ENCODE results near the gene ZCCHC14.

Gene ZCCHC14

DNA sequence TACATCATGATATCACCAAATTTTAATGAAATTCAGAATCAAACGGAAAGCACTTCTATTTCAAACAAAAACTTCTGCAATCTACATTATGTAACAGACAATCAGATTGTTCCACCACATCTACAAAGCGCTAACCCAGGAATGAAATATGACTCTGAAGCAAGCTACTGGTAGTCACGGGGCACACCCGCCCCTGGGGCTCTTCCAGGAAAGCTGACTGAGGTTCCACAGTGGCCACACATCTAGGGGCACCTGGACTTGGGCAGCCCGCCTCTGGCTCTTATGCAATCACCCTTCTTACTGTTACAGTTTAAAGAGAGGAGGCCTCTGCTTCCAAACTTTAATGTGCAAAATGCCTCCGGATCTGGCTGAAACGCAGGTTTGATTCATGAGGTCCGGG lies 27.5 kb downstream of the ZCCHC14 start:
- Histone ChIP-seq H3K27me3 (ENCODE audit: insufficient read depth, poor library complexity, severe bottlenecking) (no peaks in the 10 kb centered on the region), H3K27ac (replicated peaks) (peak overlapping the region; percentile 63), H3K4me3 (replicated peaks; ENCODE audit: insufficient read depth, low read length) (no peak overlapping the region)
- peak; percentile 53 to 75 for DNase-seq (ENCODE audit: low read depth in 1 of 2, low spot score in 1 of 2)
- TF ChIP-seq, protein P1, sequence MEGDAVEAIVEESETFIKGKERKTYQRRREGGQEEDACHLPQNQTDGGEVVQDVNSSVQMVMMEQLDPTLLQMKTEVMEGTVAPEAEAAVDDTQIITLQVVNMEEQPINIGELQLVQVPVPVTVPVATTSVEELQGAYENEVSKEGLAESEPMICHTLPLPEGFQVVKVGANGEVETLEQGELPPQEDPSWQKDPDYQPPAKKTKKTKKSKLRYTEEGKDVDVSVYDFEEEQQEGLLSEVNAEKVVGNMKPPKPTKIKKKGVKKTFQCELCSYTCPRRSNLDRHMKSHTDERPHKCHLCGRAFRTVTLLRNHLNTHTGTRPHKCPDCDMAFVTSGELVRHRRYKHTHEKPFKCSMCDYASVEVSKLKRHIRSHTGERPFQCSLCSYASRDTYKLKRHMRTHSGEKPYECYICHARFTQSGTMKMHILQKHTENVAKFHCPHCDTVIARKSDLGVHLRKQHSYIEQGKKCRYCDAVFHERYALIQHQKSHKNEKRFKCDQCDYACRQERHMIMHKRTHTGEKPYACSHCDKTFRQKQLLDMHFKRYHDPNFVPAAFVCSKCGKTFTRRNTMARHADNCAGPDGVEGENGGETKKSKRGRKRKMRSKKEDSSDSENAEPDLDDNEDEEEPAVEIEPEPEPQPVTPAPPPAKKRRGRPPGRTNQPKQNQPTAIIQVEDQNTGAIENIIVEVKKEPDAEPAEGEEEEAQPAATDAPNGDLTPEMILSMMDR (IDR thresholded peaks at IDR 0.05; ENCODE audit: insufficient read depth, low read length), result no peak

DNA sequence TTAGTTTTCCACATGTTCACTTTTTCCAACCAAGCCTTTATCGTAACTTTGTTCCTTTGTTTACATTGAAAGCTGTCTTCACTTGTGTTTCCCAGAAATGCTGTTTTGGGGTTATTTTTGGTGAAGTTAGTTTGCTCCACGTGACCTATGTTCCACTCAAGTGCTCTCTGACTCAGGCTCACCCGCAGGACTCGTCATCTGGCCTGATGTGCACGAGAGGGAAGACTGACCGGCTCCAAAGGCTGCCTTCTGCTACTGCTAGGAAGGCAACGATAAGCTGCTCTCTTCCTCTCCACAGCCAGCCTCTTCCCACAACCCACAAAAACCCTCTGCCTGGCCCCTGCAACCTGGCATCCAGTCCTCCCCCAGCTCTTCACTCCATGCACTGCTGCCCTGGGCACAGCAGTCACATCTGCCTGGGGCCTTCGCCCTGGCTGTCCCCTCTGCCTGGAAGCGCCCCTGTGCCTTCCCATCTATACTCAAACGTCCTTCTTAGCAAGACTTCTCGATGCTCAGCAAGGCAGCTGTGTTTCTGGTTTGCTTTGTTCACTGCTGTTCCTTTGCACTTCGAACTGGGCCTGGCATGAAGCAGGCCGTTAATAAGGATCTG lies 28.0 kb downstream of the ZCCHC14 start:
- Histone ChIP-seq H3K27me3 (ENCODE audit: insufficient read depth, poor library complexity, severe bottlenecking) (no peaks in the 10 kb centered on the region), H3K27ac (replicated peaks) (peak overlapping the region; percentile 63), H3K4me3 (replicated peaks; ENCODE audit: insufficient read depth, low read length) (peak overlapping the region; percentile 6; the same call in 1 of the 2 replicates)
- DNase-seq (ENCODE audit: low read depth in 1 of 2, low spot score in 1 of 2), result peak; percentile 68 to 78
- TF ChIP-seq SPI1 (IDR thresholded peaks at IDR 0.05; ENCODE audit: borderline replicate concordance, low read depth) (no peak), GABPA (IDR thresholded peaks at IDR 0.05; ENCODE audit: low read depth) (no peak), POLR2AphosphoS5 (IDR thresholded peaks at IDR 0.05; ENCODE audit: low read depth) (peak; percentile 56; the same call in 1 of the 2 replicates)
- TF ChIP-seq, protein P2, sequence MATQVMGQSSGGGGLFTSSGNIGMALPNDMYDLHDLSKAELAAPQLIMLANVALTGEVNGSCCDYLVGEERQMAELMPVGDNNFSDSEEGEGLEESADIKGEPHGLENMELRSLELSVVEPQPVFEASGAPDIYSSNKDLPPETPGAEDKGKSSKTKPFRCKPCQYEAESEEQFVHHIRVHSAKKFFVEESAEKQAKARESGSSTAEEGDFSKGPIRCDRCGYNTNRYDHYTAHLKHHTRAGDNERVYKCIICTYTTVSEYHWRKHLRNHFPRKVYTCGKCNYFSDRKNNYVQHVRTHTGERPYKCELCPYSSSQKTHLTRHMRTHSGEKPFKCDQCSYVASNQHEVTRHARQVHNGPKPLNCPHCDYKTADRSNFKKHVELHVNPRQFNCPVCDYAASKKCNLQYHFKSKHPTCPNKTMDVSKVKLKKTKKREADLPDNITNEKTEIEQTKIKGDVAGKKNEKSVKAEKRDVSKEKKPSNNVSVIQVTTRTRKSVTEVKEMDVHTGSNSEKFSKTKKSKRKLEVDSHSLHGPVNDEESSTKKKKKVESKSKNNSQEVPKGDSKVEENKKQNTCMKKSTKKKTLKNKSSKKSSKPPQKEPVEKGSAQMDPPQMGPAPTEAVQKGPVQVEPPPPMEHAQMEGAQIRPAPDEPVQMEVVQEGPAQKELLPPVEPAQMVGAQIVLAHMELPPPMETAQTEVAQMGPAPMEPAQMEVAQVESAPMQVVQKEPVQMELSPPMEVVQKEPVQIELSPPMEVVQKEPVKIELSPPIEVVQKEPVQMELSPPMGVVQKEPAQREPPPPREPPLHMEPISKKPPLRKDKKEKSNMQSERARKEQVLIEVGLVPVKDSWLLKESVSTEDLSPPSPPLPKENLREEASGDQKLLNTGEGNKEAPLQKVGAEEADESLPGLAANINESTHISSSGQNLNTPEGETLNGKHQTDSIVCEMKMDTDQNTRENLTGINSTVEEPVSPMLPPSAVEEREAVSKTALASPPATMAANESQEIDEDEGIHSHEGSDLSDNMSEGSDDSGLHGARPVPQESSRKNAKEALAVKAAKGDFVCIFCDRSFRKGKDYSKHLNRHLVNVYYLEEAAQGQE (IDR thresholded peaks at IDR 0.05; ENCODE audit: insufficient replicate concordance, low read depth), result no peak
- TF ChIP-seq, protein P1 (IDR thresholded peaks at IDR 0.05; ENCODE audit: insufficient read depth, low read length), result no peak

DNA sequence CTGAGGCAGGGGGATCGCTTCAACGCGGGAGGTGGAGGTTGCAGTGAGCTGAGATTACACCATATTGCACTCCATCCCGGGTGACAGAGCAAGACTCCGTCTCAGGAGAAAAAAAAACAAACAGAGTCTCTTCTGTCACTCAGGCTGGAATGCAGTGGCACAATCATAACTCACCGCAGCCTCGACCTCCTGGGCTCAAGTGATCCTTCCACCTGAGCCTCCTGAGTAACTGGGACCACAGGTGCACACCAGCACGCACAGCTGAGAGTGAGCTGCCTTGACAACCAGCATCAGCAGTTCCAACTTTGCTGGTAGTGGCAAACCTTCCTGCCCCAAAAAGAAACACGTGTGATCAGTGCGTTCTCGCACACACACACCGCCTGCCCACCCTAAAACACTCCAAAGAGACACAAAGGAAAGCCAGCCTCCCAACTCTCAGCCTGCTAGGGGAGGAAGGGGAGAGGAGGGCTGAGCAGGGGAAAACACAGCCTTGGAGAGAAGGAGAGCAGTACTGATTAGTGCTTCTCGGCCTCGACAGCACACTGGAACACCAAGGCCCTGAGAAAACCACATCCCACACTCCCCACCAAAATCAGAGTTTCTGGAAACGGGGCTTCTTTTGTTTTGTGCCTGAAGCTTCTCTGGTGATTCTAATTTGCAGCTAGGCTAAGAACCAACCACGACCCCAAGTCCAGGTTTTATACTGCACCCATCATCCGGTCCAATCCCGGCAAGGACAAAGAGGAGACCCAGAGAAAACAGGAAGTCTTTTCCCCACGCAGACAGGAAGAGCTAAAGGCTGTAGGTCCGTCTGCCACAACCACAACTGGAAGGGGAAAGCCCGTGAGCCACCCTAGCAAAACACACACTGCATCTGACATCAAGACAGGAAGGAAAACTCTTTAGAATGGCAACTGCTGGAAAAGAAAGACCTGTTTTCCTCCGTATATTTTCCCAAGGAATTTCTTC lies 28.8 kb downstream of the ZCCHC14 start:
- peak; percentile 77 for TF ChIP-seq SPI1 (IDR thresholded peaks at IDR 0.05; ENCODE audit: borderline replicate concordance, low read depth)
- TF ChIP-seq, protein P2 (IDR thresholded peaks at IDR 0.05; ENCODE audit: insufficient replicate concordance, low read depth), result no peak
- H3K4me3 ChIP-seq (replicated peaks; ENCODE audit: insufficient read depth, low read length), result no peak overlapping the region
- peak overlapping the region; percentile 63 for H3K27ac ChIP-seq (replicated peaks)
- DNase-seq (ENCODE audit: low read depth in 1 of 2, low spot score in 1 of 2), result peak; percentile 21 to 45
- no peaks in the 10 kb centered on the region for H3K27me3 ChIP-seq (ENCODE audit: insufficient read depth, poor library complexity, severe bottlenecking)

DNA sequence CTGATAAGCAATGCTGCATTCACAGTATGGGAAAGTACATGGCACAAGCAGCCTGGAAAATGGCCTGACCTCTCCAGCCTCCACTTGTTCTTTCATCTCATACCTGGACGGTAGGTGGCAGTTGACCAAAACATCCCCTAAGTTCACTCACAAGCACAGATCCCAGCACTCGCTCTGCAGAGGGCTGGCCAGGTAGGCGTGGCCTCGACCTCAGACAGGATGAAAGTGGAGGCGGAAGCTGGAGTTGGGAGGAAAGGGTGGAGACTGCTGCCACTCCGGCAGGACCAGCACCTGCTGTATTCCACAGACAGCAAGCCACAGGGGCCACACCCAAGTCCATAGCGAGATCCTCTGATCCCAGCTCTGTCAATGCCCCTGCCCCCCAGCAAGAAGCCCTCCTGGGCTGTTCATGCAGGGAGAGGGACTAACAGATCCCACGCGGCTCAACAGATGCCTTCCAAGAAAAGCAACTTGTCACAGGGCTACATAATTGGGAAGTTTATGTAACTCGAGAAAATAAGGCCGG lies 31.3 kb downstream of the ZCCHC14 start:
- no peaks in the 10 kb centered on the region for H3K27me3 ChIP-seq (ENCODE audit: insufficient read depth, poor library complexity, severe bottlenecking)
- H3K4me3 ChIP-seq (replicated peaks; ENCODE audit: insufficient read depth, low read length), result no peak overlapping the region
- peak in 1 of 2 experiments; percentile 1 for DNase-seq (ENCODE audit: low read depth in 1 of 2, low spot score in 1 of 2)
- H3K27ac ChIP-seq (replicated peaks), result no peak overlapping the region
- TF ChIP-seq, protein P1 (IDR thresholded peaks at IDR 0.05; ENCODE audit: insufficient read depth, low read length), result no peak
- TF ChIP-seq GABPA (IDR thresholded peaks at IDR 0.05; ENCODE audit: low read depth), result no peak
- no peak for TF ChIP-seq SPI1 (IDR thresholded peaks at IDR 0.05; ENCODE audit: borderline replicate concordance, low read depth)
- TF ChIP-seq, protein P2 (IDR thresholded peaks at IDR 0.05; ENCODE audit: insufficient replicate concordance, low read depth), result no peak
- no peak for TF ChIP-seq POLR2AphosphoS5 (IDR thresholded peaks at IDR 0.05; ENCODE audit: low read depth)
